HG03039 (cell line): ENCODE results near the gene LRSAM1.
A peak's percentile ranks its signal among the peaks of the same experiment; 100 is the strongest.

Source experiments
- ATAC-seq: cut with Tn5 transposase; IDR thresholded peaks from one replicate; pipeline ENCODE4 v1.9.1; 2021; ENCODE audit warnings: mild to moderate bottlenecking, moderate library complexity; ENCODE audit not compliant: unreplicated experiment

Gene LRSAM1

DNA sequence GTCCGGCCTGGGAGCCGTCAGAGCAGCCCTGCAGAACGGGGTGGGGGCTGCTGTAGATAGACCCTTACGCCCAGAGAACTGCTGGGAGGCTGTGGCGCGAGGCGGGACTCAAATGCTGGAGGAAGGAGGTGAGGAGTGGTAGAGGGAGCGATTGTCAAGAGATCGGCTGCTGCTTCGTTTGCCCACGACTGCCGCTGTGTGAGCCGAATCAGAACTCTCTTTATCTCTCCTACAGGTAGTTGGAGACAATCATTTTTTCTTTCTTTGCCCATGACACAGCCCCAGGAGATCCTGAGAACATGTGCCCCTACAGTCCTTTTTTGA lies 26.7 kb upstream of the LRSAM1 start:
- ATAC-seq: no peak

DNA sequence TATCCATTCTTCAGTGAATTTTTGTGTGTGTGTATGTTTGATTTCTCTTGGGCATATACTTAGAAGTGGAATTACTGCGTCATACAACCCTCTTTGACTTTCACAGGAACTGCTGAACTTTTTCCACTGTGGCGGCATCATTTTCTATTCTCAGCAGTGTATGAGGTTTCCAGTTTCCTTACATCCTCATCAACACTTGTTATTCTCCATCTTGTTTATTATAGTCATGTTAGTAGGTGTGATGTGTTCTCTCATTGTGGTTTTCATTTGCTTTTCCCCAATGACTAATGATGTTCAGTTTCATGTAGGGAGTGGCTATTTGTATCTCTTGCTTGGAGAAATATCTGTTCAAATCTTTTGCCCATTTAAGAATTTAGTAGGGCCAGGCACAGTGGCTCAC lies 24.6 kb upstream of the LRSAM1 start:
- no peak for ATAC-seq

- no peak for ATAC-seq
Observed at GRCh38 chr9:127428348-127428747, 23.0 kb upstream of the LRSAM1 start.

DNA sequence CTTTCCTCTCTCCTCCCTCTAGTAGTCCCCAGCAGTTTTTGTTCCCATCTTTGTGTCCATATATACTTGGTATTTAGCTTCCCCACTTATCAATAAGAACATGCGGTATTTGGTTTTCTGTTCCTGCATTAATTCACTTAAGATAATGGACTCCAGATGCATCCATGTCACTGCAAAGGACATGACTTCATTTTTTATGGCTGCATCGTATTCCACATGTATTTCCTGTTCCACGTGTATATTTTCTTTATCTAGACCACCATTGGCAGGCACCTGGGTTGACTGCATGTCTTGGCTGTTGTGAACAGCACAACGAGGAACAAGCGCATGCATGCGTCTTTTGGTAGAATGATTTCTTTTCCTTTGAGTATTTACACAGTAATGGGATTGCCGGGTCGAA lies 20.9 kb upstream of the LRSAM1 start:
- ATAC-seq: no peak

GRCh38 chr9:127437497-127438264 lies 13.6 kb upstream of the LRSAM1 start:
- no peak for ATAC-seq

- no peak for ATAC-seq
Observed at GRCh38 chr9:127438394-127438793, 12.9 kb upstream of the LRSAM1 start.

GRCh38 chr9:127444283-127444920 lies 6.9 kb upstream of the LRSAM1 start:
- no peak for ATAC-seq

- no peak for ATAC-seq
Observed at GRCh38 chr9:127444921-127445850, 6.1 kb upstream of the LRSAM1 start.

GRCh38 chr9:127445851-127446712 lies 5.2 kb upstream of the LRSAM1 start:
- no peak for ATAC-seq

DNA sequence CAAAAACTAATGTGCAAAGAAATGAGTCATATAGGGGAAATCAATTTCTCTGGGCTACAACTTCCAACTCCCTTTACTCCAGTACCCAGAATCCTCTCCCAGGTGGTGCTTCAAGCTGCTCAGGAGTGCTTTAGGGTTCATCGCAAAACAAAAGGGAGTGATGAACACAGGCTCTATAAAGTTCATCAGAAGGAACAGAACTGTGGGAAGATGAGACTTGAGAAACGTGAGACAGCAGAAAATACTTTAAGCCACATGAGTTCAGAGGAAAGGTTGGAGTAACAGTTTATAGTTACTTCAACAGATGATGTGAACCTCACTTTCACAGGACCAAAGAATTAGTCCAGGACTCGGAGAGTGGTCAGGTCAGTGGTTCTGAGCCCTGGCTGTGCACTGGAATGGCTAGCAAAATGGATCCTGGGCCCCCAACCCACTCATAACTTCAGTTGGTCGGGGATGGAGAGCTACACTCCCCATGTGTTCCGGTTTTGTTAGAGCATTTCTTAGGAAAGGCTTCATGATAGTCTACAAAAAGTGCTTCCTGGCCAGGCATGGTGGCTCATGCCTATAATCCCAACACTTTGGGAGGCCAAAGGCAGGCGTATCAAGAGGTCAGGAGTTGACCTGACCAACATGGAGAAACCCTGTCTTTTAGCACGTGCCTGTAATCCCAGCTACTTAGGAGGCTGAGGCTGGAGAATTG lies 4.4 kb upstream of the LRSAM1 start:
- ATAC-seq: no peak

- ATAC-seq: no peak
Observed at GRCh38 chr9:127447416-127448111, 3.7 kb upstream of the LRSAM1 start.

DNA sequence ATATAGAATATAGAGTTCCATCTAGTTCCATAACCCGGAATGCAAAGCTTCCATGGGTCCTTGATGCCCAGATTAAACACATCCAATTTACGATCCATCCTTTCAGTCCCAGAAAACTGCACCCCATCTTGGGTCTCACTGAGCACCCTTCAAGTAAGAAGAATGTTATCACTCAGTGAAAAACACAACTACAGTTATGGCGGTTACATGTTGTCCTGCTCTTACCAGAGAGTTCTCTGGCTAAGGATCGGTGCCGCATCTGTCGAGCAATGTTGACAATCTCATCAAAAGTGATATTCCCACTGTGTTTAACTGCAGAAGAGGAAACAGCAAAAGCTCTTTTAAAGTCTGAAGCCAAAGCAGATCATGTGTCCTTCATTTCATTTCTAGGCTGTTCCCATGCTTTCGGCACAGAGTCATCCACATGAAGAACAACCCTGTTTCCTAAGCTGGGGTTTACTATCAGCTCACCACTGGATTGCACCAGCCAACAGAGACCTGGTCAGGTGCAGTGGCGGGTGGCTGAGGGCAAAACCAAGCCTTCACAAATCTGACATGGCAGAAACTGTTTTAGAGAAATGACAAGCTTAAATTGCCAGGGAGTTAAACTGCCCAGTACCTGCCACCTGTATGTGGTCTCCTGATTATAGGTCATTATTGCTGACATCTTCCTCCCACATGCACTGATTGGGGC lies 3.1 kb upstream of the LRSAM1 start:
- ATAC-seq: no peak

DNA sequence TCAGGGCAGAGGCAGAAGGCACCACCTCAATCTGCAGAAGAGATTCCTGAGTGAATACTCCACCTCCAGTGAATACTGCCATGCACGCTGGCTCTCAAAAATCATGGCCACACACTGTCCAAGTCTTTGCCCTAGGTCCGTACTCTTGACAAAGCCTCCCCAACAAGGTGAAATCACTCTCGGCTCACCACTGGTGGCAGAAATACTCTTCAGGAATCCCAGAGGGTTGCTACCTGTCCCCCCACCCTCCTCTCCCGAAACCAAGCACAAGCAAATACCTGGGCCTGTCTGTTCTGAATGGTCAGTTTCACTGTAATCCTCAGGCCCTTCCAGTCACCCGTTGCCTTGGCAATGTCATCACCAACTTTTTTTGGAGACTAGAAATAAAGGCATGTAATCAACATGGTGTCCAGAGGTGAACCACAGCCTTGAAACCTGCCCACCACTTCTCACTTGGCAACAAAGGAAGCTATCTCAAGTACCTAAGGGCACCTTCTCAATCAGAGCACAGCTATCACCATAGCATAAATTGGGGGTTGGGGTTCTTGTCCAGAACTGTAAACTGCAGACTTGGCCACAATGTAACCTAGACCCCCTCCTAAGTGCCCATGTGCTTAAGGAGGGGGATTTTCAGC lies 1.9 kb upstream of the LRSAM1 start:
- ATAC-seq: no peak

DNA sequence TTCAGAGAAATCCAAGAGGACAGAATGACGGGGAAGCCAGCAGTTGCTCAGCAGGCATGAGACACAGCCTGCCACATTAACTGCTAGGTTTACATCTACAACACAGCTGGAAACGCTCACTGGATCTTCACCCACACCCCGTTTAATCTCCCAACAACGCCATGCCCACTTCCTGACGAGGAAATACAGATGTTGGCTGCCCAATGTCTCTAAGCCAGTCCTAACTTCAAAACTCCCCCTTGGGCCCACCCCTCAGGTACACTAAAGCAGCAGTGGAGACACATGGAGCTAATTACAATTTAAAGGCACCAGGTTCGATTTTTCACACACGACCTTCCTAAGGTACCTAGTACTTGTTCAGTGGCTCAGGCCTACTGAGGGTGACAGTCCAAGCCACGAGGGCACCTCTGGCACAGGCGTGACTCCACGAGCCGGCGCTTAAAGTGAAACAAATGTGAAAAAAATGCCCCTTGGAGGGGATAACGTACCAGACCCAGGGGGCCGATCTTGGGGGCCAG lies 1.0 kb upstream of the LRSAM1 start:
- peak; percentile 5 for ATAC-seq

- ATAC-seq: peak; percentile 14
Observed at GRCh38 chr9:127451608-127451857, 223 bp downstream of the LRSAM1 start.

DNA sequence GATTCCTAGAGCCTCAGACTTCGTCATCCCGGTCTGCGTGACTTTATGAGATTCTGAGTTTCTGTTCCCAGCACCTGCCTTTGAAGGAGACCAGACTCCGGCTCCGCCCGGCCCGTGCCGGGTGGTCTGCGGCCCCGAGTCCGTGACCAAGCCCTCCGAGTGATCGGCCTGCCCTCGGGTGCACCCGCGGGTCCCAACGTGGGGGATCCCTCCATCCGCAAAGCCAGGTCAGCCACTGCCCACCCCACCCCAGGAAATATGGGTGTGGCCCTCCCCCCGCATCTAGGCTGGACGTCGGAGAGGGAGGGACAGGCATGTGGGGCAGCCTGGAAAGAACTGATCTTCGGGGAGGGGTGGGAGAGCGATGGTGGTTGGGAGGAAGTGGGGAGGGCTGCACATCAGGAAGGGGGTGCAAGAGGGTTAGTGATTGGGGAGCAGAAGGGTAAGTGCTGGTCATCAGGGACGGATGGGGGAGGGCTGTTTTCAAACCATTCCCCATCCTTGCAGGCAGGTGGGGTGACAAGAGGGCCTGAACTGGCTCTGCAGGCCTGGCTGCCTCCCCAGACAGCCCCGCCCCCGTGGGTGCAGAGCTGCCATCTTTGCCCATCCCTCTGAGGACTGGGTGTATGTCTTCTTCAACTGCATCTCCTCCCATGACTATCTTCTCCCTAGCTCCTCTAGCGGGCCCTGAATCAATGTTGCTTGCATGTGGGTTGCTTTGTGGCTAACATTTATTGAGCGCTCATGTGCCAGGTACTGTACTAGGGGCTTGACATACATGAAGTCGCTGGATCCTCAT lies 747 bp downstream of the LRSAM1 start:
- ATAC-seq: no peak

DNA sequence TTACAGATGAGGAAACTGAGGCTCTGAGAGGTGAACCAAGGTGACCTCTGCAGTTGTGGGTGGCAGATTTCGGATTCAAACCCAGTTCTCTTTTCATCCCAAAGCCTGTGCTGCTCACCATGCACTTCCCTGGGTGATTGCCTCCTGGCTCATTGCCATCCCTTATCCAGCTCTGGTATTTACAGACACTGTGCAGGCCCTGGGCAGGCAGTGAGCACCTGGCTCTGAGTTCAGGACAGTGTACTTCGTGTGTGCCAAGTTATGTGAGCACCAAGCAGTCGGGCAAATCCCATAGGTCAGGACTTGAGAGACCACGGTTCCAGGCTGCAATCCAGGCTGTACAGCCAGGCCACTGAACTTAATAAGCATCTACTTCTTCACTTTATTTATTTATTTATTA lies 1.4 kb downstream of the LRSAM1 start:
- ATAC-seq: no peak
